Activated naive CD8-positive, alpha-beta T cell treated with anti-CD3 and anti-CD28 coated beads, Interleukin-2, amount 10 ng/mL, durations not matched to agents 7 days and 5 days (primary cell): Measurements from ENCODE around the gene RPS16. TPM values are rescaled to one million over a fixed set of nuclear protein-coding genes. Genes with fewer than 3 reads are reported as not detected.

Source experiments
- ATAC-seq: fragments of 150-1000 bp; cut with Tn5 transposase; one replicate; pipeline ENCODE4 v1.10.0; 2021; ENCODE audit warnings: low read depth, moderate library complexity
- POLR2A ChIA-PET: fragments of 350-600 bp; sonication (Branson Sonifier 250); formaldehyde crosslinking; loops from one replicate; lab custom pipeline; 2021; ENCODE audit warnings: antibody characterized with exemption; lab: Charles Lee
- DNase-seq: peaks from one replicate; pipeline ENCODE4 v3.0.0; 2021
- H3K27ac Mint-ChIP-seq: one replicate; pipeline ENCODE4 v1.8.0; 2022; ENCODE audit warnings: mild to moderate bottlenecking, mixed read lengths
- H3K27me3 Mint-ChIP-seq: one replicate; pipeline ENCODE4 v1.8.0; 2022; ENCODE audit warnings: mild to moderate bottlenecking, moderate library complexity, mixed read lengths
- H3K36me3 Mint-ChIP-seq: one replicate; pipeline ENCODE4 v1.8.0; 2021; ENCODE audit warnings: mild to moderate bottlenecking, mixed read lengths
- H3K4me1 Mint-ChIP-seq: one replicate; pipeline ENCODE4 v1.8.0; 2021; ENCODE audit warnings: mixed read lengths
- H3K4me3 Mint-ChIP-seq: one replicate; pipeline ENCODE4 v1.8.0; 2022; ENCODE audit warnings: mild to moderate bottlenecking, moderate library complexity, mixed read lengths
- H3K9me3 Mint-ChIP-seq: one replicate; pipeline ENCODE4 v1.8.0; 2021; ENCODE audit warnings: mixed read lengths
- total RNA-seq, 2 experiments: library from RNA; stranded (reverse); gene quantifications; one replicate each; pipeline ENCODE4 v1.2.3, GENCODE V29; 2021

RPS16 gene
- total RNA-seq, 2 experiments from 2014 or later: 2,294 to 2,369 TPM

- Mint-ChIP-seq H3K27ac (peak within 1 kb of the TSS; percentile 96), H3K4me1 (peaks cover 42% of the 10 kb centered on the region), H3K27me3 (peaks cover 2% of the 10 kb centered on the region), H3K4me3 (peak within 1 kb of the TSS; percentile 91), H3K36me3 (peaks cover 23% of the 10 kb centered on the region), H3K9me3 (no peaks in the 10 kb centered on the region)
- ATAC-seq (peak; percentile 96), DNase-seq (peak; percentile 94)
- POLR2A ChIA-PET: interaction anchor here (0.6 to 4.8 kb wide), 14 partner anchors 10 to 1019 kb away, joined by 3 to 113 read pairs (median 5); partner anchors contain the start of genes EID2, EID2B, MED29 and PAF1
Measured at GRCh38 chr19:39445196-39446111, 9.7 kb upstream of the RPS16 start, which contains the start of gene SUPT5H. Gene SUPT5H (plus strand): TSS chr19:39445582. CDS start chr19:39445891, 309 bp downstream.

GRCh38 chr19:39444598-39445195, 8.9 kb upstream of the RPS16 start:
- Mint-ChIP-seq H3K4me3 (peak overlapping the region; percentile 91), H3K4me1 (peaks cover 40% of the 10 kb centered on the region), H3K9me3 (no peaks in the 10 kb centered on the region), H3K27ac (peak overlapping the region; percentile 96), H3K36me3 (peaks cover 23% of the 10 kb centered on the region), H3K27me3 (peaks cover 2% of the 10 kb centered on the region)
- POLR2A ChIA-PET: interaction anchor here (0.6 to 4.8 kb wide), 19 partner anchors 9 to 1020 kb away, joined by 3 to 113 read pairs (median 4); partner anchors contain the start of genes EID2, EID2B, GMFG and MED29
- DNase-seq (no peak), ATAC-seq (no peak)

GRCh38 chr19:39438270-39438934, 2.7 kb upstream of the RPS16 start:
- H3K9me3 Mint-ChIP-seq: no peaks in the 10 kb centered on the region
- ATAC-seq (no peak), DNase-seq (no peak)
- H3K36me3 Mint-ChIP-seq: peaks cover 15% of the 10 kb centered on the region
- no peak overlapping the region for H3K27ac Mint-ChIP-seq
- H3K27me3 Mint-ChIP-seq: peaks cover 5% of the 10 kb centered on the region
- H3K4me1 Mint-ChIP-seq: peaks cover 36% of the 10 kb centered on the region
- no peak overlapping the region for H3K4me3 Mint-ChIP-seq
- POLR2A ChIA-PET: no interaction called here

GRCh38 chr19:39436350-39436716, 584 bp upstream of the RPS16 start:
- ATAC-seq: no peak
- Mint-ChIP-seq H3K4me3 (peak overlapping the region; percentile 100), H3K27ac (peak overlapping the region; percentile 99), H3K36me3 (peaks cover 23% of the 10 kb centered on the region), H3K9me3 (no peaks in the 10 kb centered on the region), H3K4me1 (peaks cover 42% of the 10 kb centered on the region), H3K27me3 (peaks cover 3% of the 10 kb centered on the region)
- POLR2A ChIA-PET: interaction anchor here (0.6 to 2.5 kb wide), 33 partner anchors 10 to 1177 kb away, joined by 3 to 113 read pairs (median 6); partner anchors contain the start of genes AKT2, DLL3, DYRK1B and EID2B
- DNase-seq: no peak

GRCh38 chr19:39434123-39435076, 1.3 kb downstream of the RPS16 start:
- POLR2A ChIA-PET: interaction anchor here (1.1 to 2.5 kb wide), 15 partner anchors 8 to 412 kb away, joined by 4 to 113 read pairs (median 17); partner anchors contain the start of genes MED29, PAF1, PLEKHG2 and SAMD4B
- Mint-ChIP-seq H3K36me3 (peaks cover 23% of the 10 kb centered on the region), H3K9me3 (no peaks in the 10 kb centered on the region), H3K27me3 (peaks cover 3% of the 10 kb centered on the region), H3K4me3 (peak overlapping the region; percentile 100), H3K4me1 (peaks cover 41% of the 10 kb centered on the region), H3K27ac (peak overlapping the region; percentile 70)
- DNase-seq (no peak), ATAC-seq (no peak)

- no peak for DNase-seq
- Mint-ChIP-seq H3K4me1 (peaks cover 43% of the 10 kb centered on the region), H3K27me3 (peaks cover 3% of the 10 kb centered on the region), H3K4me3 (peak overlapping the region; percentile 100), H3K9me3 (no peaks in the 10 kb centered on the region), H3K36me3 (peaks cover 23% of the 10 kb centered on the region), H3K27ac (no peak overlapping the region)
- ATAC-seq: no peak
- POLR2A ChIA-PET: no interaction called here
Measured at GRCh38 chr19:39433480-39434079, 2.2 kb downstream of the RPS16 start.

- DNase-seq (no peak), ATAC-seq (no peak)
- Mint-ChIP-seq H3K4me3 (no peak overlapping the region), H3K4me1 (peaks cover 41% of the 10 kb centered on the region), H3K36me3 (peaks cover 23% of the 10 kb centered on the region), H3K27ac (no peak overlapping the region), H3K9me3 (no peaks in the 10 kb centered on the region), H3K27me3 (peaks cover 3% of the 10 kb centered on the region)
- POLR2A ChIA-PET: no interaction called here
Measured at GRCh38 chr19:39432677-39433025, 3.1 kb downstream of the RPS16 start.

- Mint-ChIP-seq H3K36me3 (peaks cover 23% of the 10 kb centered on the region), H3K4me3 (no peak overlapping the region), H3K9me3 (no peaks in the 10 kb centered on the region), H3K27me3 (no peaks in the 10 kb centered on the region), H3K27ac (peak overlapping the region; percentile 15), H3K4me1 (peaks cover 32% of the 10 kb centered on the region)
- POLR2A ChIA-PET: interaction anchor here (0.6 to 0.9 kb wide), 4 partner anchors 13 to 1111 kb away, joined by 3 to 5 read pairs (median 4); partner anchors contain the start of gene KCNK6
- ATAC-seq: no peak
- DNase-seq: no peak
Measured at GRCh38 chr19:39430675-39431593, 4.8 kb downstream of the RPS16 start.

- Mint-ChIP-seq H3K27me3 (no peaks in the 10 kb centered on the region), H3K27ac (no peak overlapping the region)
Measured at GRCh38 chr19:39428283-39429112, 7.3 kb downstream of the RPS16 start.

GRCh38 chr19:39427707-39428106, 8.0 kb downstream of the RPS16 start:
- Mint-ChIP-seq H3K4me3 (no peak overlapping the region), H3K9me3 (no peaks in the 10 kb centered on the region), H3K36me3 (peaks cover 10% of the 10 kb centered on the region), H3K4me1 (peaks cover 10% of the 10 kb centered on the region), H3K27me3 (no peaks in the 10 kb centered on the region), H3K27ac (no peak overlapping the region)
- POLR2A ChIA-PET: interaction anchor here (1.3 to 3.0 kb wide), 4 partner anchors 8 to 37 kb away, joined by 3 to 11 read pairs (median 4); partner anchors contain the start of genes MED29, PAF1 and RPS16
- ATAC-seq (no peak), DNase-seq (no peak)

More at GRCh38 chr19:39428283-39429112, 7.3 kb downstream of the RPS16 start:
- no peak for ATAC-seq
- Mint-ChIP-seq H3K9me3 (no peaks in the 10 kb centered on the region), H3K36me3 (peaks cover 12% of the 10 kb centered on the region), H3K4me3 (no peak overlapping the region), H3K4me1 (peaks cover 13% of the 10 kb centered on the region)
- POLR2A ChIA-PET: interaction anchor here (1.3 to 3.0 kb wide), 3 partner anchors 7 to 37 kb away, joined by 4 to 11 read pairs (median 4); partner anchors contain the start of genes MED29, PAF1 and RPS16
- DNase-seq: no peak
